BLaER1 (cell line): ENCODE measurements around the gene CDT1.

ENCODE experiments used
- H3K27ac ChIP-seq: shearing (Covaris generic); formaldehyde crosslinking; 2 replicates; pipeline ENCODE4 v1.8.1; 2022
- H3K27me3 ChIP-seq: shearing (Covaris generic); formaldehyde crosslinking; 2 replicates; pipeline ENCODE4 v1.8.1; 2022
- H3K36me3 ChIP-seq: shearing (Covaris generic); formaldehyde crosslinking; 2 replicates; pipeline ENCODE4 v1.8.1; 2022
- H3K4me1 ChIP-seq: shearing (Covaris generic); formaldehyde crosslinking; 2 replicates; pipeline ENCODE4 v1.8.1; 2022
- H3K4me2 ChIP-seq: shearing (Covaris generic); formaldehyde crosslinking; 2 replicates; pipeline ENCODE4 v1.8.1; 2022
- H3K4me3 ChIP-seq: shearing (Covaris generic); formaldehyde crosslinking; 2 replicates; pipeline ENCODE4 v1.8.1; 2022
- H3K9ac ChIP-seq: shearing (Covaris generic); formaldehyde crosslinking; 2 replicates; pipeline ENCODE4 v1.8.1; 2022
- H3K9me3 ChIP-seq: shearing (Covaris generic); formaldehyde crosslinking; 2 replicates; pipeline ENCODE4 v1.8.1; 2022
- H4K20me1 ChIP-seq: shearing (Covaris generic); formaldehyde crosslinking; 2 replicates; pipeline ENCODE4 v1.8.1; 2022
- Cebpa-rat ChIP-seq: shearing (Covaris generic); IDR thresholded peaks from 2 replicates; pipeline ENCODE4 v1.8.1; 2022

The CDT1 gene

GRCh38 chr16:88835383-88835782 is 31.8 kb downstream of the CDT1 start:
- Histone ChIP-seq H3K27me3 (peaks cover 16% of the 10 kb centered on the region), H3K36me3 (peaks cover 32% of the 10 kb centered on the region), H3K27ac (no peak overlapping the region), H3K4me1 (peaks cover 72% of the 10 kb centered on the region), H3K4me3 (no peak overlapping the region), H4K20me1 (peaks cover 60% of the 10 kb centered on the region), H3K9me3 (no peaks in the 10 kb centered on the region), H3K9ac (no peak overlapping the region), H3K4me2 (peak overlapping the region; percentile 37)
- no peak for TF ChIP-seq Cebpa-rat

DNA sequence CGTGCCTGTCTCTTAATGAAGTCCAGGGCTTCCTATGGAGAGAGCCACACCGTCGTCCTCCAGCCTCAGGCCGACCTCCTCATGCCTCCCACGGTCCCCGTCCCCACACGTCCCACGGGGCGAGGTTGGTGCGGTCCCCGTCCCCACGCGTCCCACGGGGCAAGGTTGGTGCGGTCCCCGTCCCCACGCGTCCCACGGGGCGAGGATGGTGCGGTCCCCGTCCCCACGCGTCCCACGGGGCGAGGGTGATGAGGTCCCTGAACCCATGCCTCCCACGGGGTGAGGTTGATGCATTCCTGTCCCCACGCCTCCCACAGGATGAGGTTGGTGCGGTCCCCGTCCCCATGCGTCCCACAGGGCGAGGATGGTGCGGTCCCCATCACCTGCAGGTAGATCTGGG is 32.2 kb downstream of the CDT1 start:
- peak overlapping the region; percentile 37 for H3K4me2 ChIP-seq
- H3K4me1 ChIP-seq: peaks cover 76% of the 10 kb centered on the region
- H3K9me3 ChIP-seq: no peaks in the 10 kb centered on the region
- peaks cover 64% of the 10 kb centered on the region for H4K20me1 ChIP-seq
- H3K4me3 ChIP-seq: no peak overlapping the region
- peaks cover 28% of the 10 kb centered on the region for H3K36me3 ChIP-seq
- peaks cover 16% of the 10 kb centered on the region for H3K27me3 ChIP-seq
- H3K27ac ChIP-seq: no peak overlapping the region
- no peak for TF ChIP-seq Cebpa-rat
- no peak overlapping the region for H3K9ac ChIP-seq

DNA sequence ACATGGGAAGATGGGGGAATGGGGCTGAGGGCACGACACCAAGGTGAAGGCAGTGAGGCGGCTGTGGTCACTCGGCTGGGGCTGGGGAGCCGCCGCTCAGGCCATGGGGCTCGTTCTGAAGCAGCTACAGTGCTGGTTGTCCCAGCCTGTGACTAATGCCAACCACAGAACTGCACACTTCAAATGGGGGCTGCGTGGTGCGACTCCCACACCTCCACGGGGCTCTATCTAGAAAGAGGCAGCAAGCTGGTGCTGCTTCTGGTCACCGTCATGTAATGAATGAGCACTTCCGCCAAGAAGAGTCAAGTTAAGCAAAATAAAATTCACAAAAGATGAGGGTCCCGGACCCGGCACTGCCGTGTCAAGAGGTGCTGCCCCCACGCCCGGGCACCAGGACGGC is 33.2 kb downstream of the CDT1 start:
- no peak for TF ChIP-seq Cebpa-rat
- no peak overlapping the region for H3K4me3 ChIP-seq
- H3K27me3 ChIP-seq: peaks cover 16% of the 10 kb centered on the region
- peaks cover 86% of the 10 kb centered on the region for H3K4me1 ChIP-seq
- H4K20me1 ChIP-seq: peaks cover 74% of the 10 kb centered on the region
- H3K27ac ChIP-seq: no peak overlapping the region; the same call in 1 of the 2 replicates
- H3K36me3 ChIP-seq: peaks cover 30% of the 10 kb centered on the region
- no peaks in the 10 kb centered on the region for H3K9me3 ChIP-seq
- H3K4me2 ChIP-seq: peak overlapping the region; percentile 77
- 0 out of 2 replicates have a peak overlapping the region, but pooled peaks have one; percentile 39 for H3K9ac ChIP-seq

- H3K4me2 ChIP-seq: peak overlapping the region; percentile 77
- H3K27ac ChIP-seq: peak overlapping the region; percentile 0; the same call in 1 of the 2 replicates
- H3K27me3 ChIP-seq: peaks cover 16% of the 10 kb centered on the region
- peaks cover 84% of the 10 kb centered on the region for H4K20me1 ChIP-seq
- no peak for TF ChIP-seq Cebpa-rat
- peaks cover 39% of the 10 kb centered on the region for H3K36me3 ChIP-seq
- H3K9me3 ChIP-seq: no peaks in the 10 kb centered on the region
- peak overlapping the region; percentile 39; the same call in 1 of the 2 replicates for H3K9ac ChIP-seq
- peaks cover 84% of the 10 kb centered on the region for H3K4me1 ChIP-seq
- no peak overlapping the region for H3K4me3 ChIP-seq
Measured at GRCh38 chr16:88837806-88838205, 34.2 kb downstream of the CDT1 start.

- Histone ChIP-seq H4K20me1 (peaks cover 91% of the 10 kb centered on the region), H3K27ac (no peak overlapping the region), H3K27me3 (peaks cover 16% of the 10 kb centered on the region), H3K36me3 (peaks cover 44% of the 10 kb centered on the region), H3K4me1 (peaks cover 76% of the 10 kb centered on the region), H3K4me3 (no peak overlapping the region), H3K9me3 (no peaks in the 10 kb centered on the region), H3K9ac (no peak overlapping the region), H3K4me2 (peak overlapping the region; percentile 77)
- TF ChIP-seq Cebpa-rat: no peak
Measured at GRCh38 chr16:88838566-88838965, 35.0 kb downstream of the CDT1 start.

DNA sequence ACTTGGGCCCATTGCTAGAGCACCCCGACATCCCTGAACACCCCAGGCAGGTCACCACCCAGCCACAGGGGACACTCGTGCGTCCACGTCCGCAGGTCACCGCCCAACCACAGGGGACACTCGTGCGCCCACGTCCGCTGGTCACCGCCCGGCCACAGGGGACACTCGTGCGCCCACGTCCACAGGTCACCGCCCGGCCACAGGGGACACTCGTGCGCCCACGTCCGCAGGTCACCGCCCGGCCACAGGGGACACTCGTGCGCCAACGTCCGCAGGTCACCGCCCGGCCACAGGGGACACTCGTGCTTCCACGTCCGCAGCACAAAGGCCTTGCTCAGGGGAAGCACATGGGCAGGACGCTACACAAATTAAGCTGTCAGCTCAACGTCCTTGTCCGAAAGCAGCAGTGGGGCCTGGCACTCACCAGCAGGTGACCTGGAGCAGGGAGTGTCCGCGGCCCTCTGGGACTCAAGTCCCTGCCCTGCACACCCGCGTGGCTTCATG is 35.5 kb downstream of the CDT1 start:
- peaks cover 44% of the 10 kb centered on the region for H3K36me3 ChIP-seq
- H3K4me2 ChIP-seq: peak overlapping the region; percentile 77
- H3K9me3 ChIP-seq: no peaks in the 10 kb centered on the region

GRCh38 chr16:88839745-88840599 is 36.4 kb downstream of the CDT1 start:
- Histone ChIP-seq H3K4me3 (no peak overlapping the region), H3K4me2 (peak overlapping the region; percentile 77), H4K20me1 (peaks cover 100% of the 10 kb centered on the region), H3K4me1 (peaks cover 77% of the 10 kb centered on the region), H3K27ac (peak overlapping the region; percentile 50), H3K9me3 (no peaks in the 10 kb centered on the region), H3K9ac (peak overlapping the region; percentile 34; the same call in 1 of the 2 replicates), H3K36me3 (peaks cover 39% of the 10 kb centered on the region), H3K27me3 (peaks cover 13% of the 10 kb centered on the region)
- TF ChIP-seq Cebpa-rat: no peak

More for the DNA sequence above, 35.5 kb downstream of the CDT1 start:
- Histone ChIP-seq H3K27ac (0 out of 2 replicates have a peak overlapping the region, but pooled peaks have one; percentile 50), H3K4me1 (peaks cover 72% of the 10 kb centered on the region), H3K27me3 (peaks cover 16% of the 10 kb centered on the region), H3K4me3 (no peak overlapping the region), H4K20me1 (peaks cover 96% of the 10 kb centered on the region), H3K9ac (no peak overlapping the region)
- no peak for TF ChIP-seq Cebpa-rat

DNA sequence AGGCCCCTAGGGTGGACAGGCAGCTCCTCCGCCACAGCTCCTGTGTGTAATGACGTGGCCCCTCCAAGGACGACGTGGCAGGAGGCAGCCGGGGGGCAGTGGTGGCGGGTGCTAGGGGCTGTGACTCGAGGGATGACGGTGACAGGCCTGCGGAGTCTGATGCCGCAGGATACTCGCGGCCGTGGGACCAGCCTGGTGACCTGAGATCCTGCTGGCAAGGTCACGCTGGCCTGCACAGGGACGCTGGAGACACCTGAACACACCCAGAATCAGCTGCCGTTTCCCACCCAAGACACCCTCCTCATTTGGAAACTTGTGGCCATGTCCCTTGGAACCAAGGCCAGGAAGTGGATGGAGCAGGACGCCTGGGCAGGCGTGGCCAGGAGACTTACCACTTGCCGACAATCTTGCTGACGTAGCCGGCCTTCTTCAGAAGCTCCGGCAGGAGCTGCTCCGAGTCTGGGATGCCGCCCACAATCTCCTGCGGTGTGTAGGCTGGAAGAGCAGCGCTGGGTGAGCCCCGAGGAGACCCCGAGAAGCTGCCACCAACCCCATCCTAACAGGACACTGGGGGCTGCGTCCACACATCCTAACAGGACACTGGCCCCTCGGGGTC is 37.1 kb downstream of the CDT1 start:
- Histone ChIP-seq H3K9ac (peak overlapping the region; percentile 34; the same call in 1 of the 2 replicates), H3K4me2 (peak overlapping the region; percentile 77), H3K36me3 (peaks cover 37% of the 10 kb centered on the region), H3K4me3 (no peak overlapping the region), H3K27ac (peak overlapping the region; percentile 50), H3K4me1 (peaks cover 75% of the 10 kb centered on the region), H4K20me1 (peaks cover 99% of the 10 kb centered on the region), H3K27me3 (peaks cover 6% of the 10 kb centered on the region), H3K9me3 (no peaks in the 10 kb centered on the region)
- TF ChIP-seq Cebpa-rat: peak; percentile 18; the same call in 1 of the 2 replicates

DNA sequence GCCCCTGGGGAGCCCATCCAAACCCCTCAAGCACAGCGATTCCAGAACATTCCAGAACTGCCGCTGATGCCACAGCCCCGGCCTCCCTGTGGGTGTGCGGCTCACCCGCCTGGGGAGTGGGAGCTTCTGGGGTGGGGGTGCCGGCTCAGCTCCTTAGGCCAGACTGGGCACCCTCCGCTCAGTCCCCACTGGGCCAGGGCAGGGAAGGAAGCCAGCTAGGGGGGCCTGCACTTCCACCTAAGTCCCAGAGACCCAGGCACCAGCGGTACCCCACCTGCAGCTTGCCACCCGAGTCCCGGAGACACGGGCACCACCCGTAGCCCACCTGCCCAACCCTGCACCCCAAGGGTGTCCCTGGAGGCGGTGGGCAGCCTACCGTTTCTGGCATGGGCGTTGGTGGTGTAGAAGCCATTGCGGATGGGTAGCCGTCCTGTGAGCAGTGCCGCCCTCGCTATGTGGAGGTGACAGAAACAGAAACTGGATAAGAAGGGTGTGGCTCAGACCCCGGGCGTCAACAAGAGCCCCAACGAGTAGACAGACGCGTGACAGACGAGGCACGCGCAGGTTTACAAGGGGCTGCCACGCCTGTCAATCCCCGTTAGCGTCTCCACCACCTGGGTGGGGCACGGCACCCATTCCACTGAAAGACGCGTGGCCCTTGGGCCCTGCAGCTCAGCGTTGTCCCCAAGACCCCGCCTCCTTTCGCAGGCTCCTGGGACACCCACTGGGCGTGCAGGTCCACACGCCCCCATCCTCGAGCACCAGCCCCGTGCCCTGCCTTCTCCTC is 38.1 kb downstream of the CDT1 start:
- H3K27me3 ChIP-seq: no peaks in the 10 kb centered on the region

More for the DNA sequence above, 38.1 kb downstream of the CDT1 start:
- H3K9ac ChIP-seq: no peak overlapping the region
- no peak overlapping the region for H3K4me3 ChIP-seq
- H3K27ac ChIP-seq: peak overlapping the region; percentile 50; the same call in 1 of the 2 replicates
- H3K4me2 ChIP-seq: peak overlapping the region; percentile 77
- no peaks in the 10 kb centered on the region for H3K9me3 ChIP-seq
- peaks cover 68% of the 10 kb centered on the region for H3K4me1 ChIP-seq
- TF ChIP-seq Cebpa-rat: no peak
- peaks cover 99% of the 10 kb centered on the region for H4K20me1 ChIP-seq
- peaks cover 45% of the 10 kb centered on the region for H3K36me3 ChIP-seq
